GM23248 (cell line): ENCODE results near the gene CPPED1. TPM values are rescaled to one million over a fixed set of nuclear protein-coding genes. Genes with fewer than 3 reads are reported as not detected.
"Not testable (repeated sequence)": the region's sequence is repeated elsewhere in the genome, so short reads cannot be mapped to it uniquely, and the experiment has no call there.

Experiments used
- DNase-seq: peaks from one replicate; pipeline ENCODE4 v3.0.0-alpha.2; 2015
- H2AFZ ChIP-seq: fragments of 200-600 bp; sonication (generic); 2 replicates; pipeline ENCODE4 v1.6.1; 2016; ENCODE audit warnings: antibody characterized with exemption
- H3F3A ChIP-seq: fragments of 200-600 bp; sonication (generic); 2 replicates; pipeline ENCODE4 v1.6.1; 2016; ENCODE audit warnings: mild to moderate bottlenecking, antibody characterized with exemption, mixed run types; ENCODE audit not compliant: insufficient read depth
- H3K27ac ChIP-seq: fragments of 200-600 bp; sonication (generic); 2 replicates; pipeline ENCODE4 v1.5.1; 2016; ENCODE audit warnings: mild to moderate bottlenecking
- H3K27me3 ChIP-seq: fragments of 200-600 bp; sonication (generic); replicated peaks from 2 replicates; pipeline ENCODE4 v1.6.1; 2016; ENCODE audit warnings: mild to moderate bottlenecking; ENCODE audit not compliant: insufficient read depth
- H3K36me3 ChIP-seq: fragments of 200-600 bp; sonication (generic); 2 replicates; pipeline ENCODE4 v1.6.1; 2016; ENCODE audit warnings: low read depth, mild to moderate bottlenecking
- H3K4me1 ChIP-seq: fragments of 200-600 bp; sonication (generic); 2 replicates; pipeline ENCODE4 v1.6.1; 2016; ENCODE audit warnings: mild to moderate bottlenecking; ENCODE audit not compliant: insufficient read depth
- H3K4me2 ChIP-seq: fragments of 200-600 bp; sonication (generic); one replicate; pipeline ENCODE4 v1.6.1; 2016; ENCODE audit warnings: mild to moderate bottlenecking; ENCODE audit not compliant: unreplicated experiment
- H3K4me3 ChIP-seq: fragments of 200-600 bp; sonication (generic); 2 replicates; pipeline ENCODE4 v1.5.1; 2016; ENCODE audit warnings: mild to moderate bottlenecking
- H3K79me2 ChIP-seq: fragments of 200-600 bp; sonication (generic); 2 replicates; pipeline ENCODE4 v1.6.1; 2016; ENCODE audit warnings: mild to moderate bottlenecking; ENCODE audit not compliant: insufficient read depth
- H3K9ac ChIP-seq: fragments of 200-600 bp; sonication (generic); 2 replicates; pipeline ENCODE4 v1.6.1; 2016; ENCODE audit warnings: mild to moderate bottlenecking
- H3K9me2 ChIP-seq: fragments of 200-600 bp; sonication (generic); 2 replicates; pipeline ENCODE4 v1.6.1; 2016; ENCODE audit warnings: mixed run types, mild to moderate bottlenecking, moderate library complexity; ENCODE audit not compliant: insufficient read depth
- H3K9me3 ChIP-seq: fragments of 200-600 bp; sonication (generic); one replicate; pipeline ENCODE4 v1.6.1; 2017; ENCODE audit warnings: low read depth
- H4K20me1 ChIP-seq: fragments of 200-600 bp; sonication (generic); 2 replicates; pipeline ENCODE4 v1.6.0; 2016; ENCODE audit not compliant: insufficient read depth
- EZH2 ChIP-seq: fragments of 200-600 bp; sonication (generic); IDR thresholded peaks from 2 replicates; pipeline ENCODE4 v1.6.1; 2018; ENCODE audit warnings: antibody characterized with exemption, mild to moderate bottlenecking; ENCODE audit not compliant: insufficient read depth, poor library complexity, severe bottlenecking
- EZH2phosphoT487 ChIP-seq: fragments of 200-600 bp; sonication (generic); IDR thresholded peaks from 2 replicates; pipeline ENCODE4 v1.6.1; 2018; ENCODE audit warnings: antibody characterized with exemption, moderate library complexity, mild to moderate bottlenecking, low read depth; ENCODE audit not compliant: insufficient read depth
- WGBS, 2 experiments: methylation state at CpG; one replicate each; pipeline ENCODE4 v1.1.6; 2015 to 2017; ENCODE audit warnings: low lambda C conversion rate in 2 of 2, low coverage in 1 of 2; ENCODE audit errors: missing lambda C conversion rate in 2 of 2; 5-methylcytosine and 5-hydroxymethylcytosine counted together
- in situ Hi-C: fragments of 300-500 bp; cut with MboI; formaldehyde crosslinking; loops from 2 replicates; pipeline ENCODE4 v1.15.0; 2020
- polyA plus RNA-seq: library from polyadenylated mRNA; unstranded; fragments of >200 nt; fragmentation: Nextera tagmentation; extraction: Ambion mirVana; gene quantifications from 2 replicates; pipeline ENCODE4 v1.2.1, GENCODE V29; 2016
- total RNA-seq: library from RNA; depleted of rRNA; stranded (reverse); fragments of >200 nt; shearing (Covaris generic); gene quantifications from 2 replicates; pipeline ENCODE4 v1.2.3, GENCODE V29; 2014

CPPED1 gene
- total and polyA plus RNA-seq, 2 experiments from 2014 or later = 11.7 to 39.1 TPM

DNA sequence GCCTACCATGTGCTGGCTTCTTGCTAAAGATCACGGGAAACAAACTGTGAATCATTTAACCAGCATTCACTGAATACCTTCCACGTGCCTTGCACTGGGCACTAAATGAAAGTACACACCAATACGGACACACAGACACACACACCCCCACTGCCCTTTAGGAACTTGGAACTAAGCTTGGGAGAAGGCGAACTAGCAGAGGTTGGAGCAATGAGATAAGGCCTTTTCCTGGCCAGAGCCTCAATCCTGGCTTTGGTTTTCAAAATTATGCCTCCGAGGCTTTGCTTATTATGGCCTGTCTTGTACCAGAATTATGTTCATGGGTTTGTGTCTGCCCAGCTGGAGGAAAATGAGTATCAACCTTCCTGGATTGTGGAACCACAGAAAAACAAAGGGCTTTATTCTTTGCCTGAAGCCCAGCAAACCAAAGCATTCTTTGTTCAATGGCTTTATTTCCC lies 32.3 kb downstream of the CPPED1 start:
- Histone ChIP-seq H3K9ac (no peak overlapping the region), H3K4me3 (no peak overlapping the region), H4K20me1 (no peaks in the 10 kb centered on the region), H3K9me3 (no peaks in the 10 kb centered on the region), H3K4me1 (no peaks in the 10 kb centered on the region), H3F3A (no peaks in the 10 kb centered on the region), H3K79me2 (no peaks in the 10 kb centered on the region), H3K9me2 (no peaks in the 10 kb centered on the region), H2AFZ (no peak overlapping the region), H3K27ac (no peak overlapping the region), H3K27me3 (no peaks in the 10 kb centered on the region), H3K36me3 (no peaks in the 10 kb centered on the region; the same call in 1 of the 2 replicates), H3K4me2 (no peak overlapping the region)
- in situ Hi-C loops = no loop called here
- WGBS, 2 experiments = 80 to 81% methylated on average over 5 of the region's 5 CpGs
- no peak for DNase-seq
- TF ChIP-seq EZH2phosphoT487 (no peak), EZH2 (no peak)

- Histone ChIP-seq H3F3A (no peaks in the 10 kb centered on the region), H3K36me3 (no peaks in the 10 kb centered on the region), H3K27me3 (no peaks in the 10 kb centered on the region), H3K9ac (no peak overlapping the region), H2AFZ (no peak overlapping the region), H3K9me3 (no peaks in the 10 kb centered on the region), H3K4me3 (no peak overlapping the region), H4K20me1 (no peaks in the 10 kb centered on the region), H3K27ac (no peak overlapping the region), H3K4me1 (no peaks in the 10 kb centered on the region), H3K79me2 (no peaks in the 10 kb centered on the region), H3K9me2 (no peaks in the 10 kb centered on the region), H3K4me2 (no peak overlapping the region)
- WGBS, 2 experiments = 88 to 95% methylated on average over 7 of the region's 7 CpGs
- in situ Hi-C loops = no loop called here
- DNase-seq = no peak
- TF ChIP-seq EZH2 (no peak), EZH2phosphoT487 (no peak)
Measured at GRCh38 chr16:12769525-12769924, 34.2 kb downstream of the CPPED1 start.

GRCh38 chr16:12767897-12768296 lies 35.8 kb downstream of the CPPED1 start:
- Histone ChIP-seq H4K20me1 (no peaks in the 10 kb centered on the region), H3K4me1 (no peaks in the 10 kb centered on the region), H3K27ac (no peak overlapping the region), H3K4me2 (no peak overlapping the region), H3K9me3 (no peaks in the 10 kb centered on the region), H3K27me3 (no peaks in the 10 kb centered on the region), H3K9ac (no peak overlapping the region), H3F3A (no peaks in the 10 kb centered on the region), H3K36me3 (no peaks in the 10 kb centered on the region), H2AFZ (no peak overlapping the region), H3K79me2 (no peaks in the 10 kb centered on the region), H3K9me2 (no peaks in the 10 kb centered on the region), H3K4me3 (no peak overlapping the region)
- no peak for DNase-seq
- 91 to 92% methylated on average over 6 of the region's 6 CpGs for WGBS, 2 experiments
- in situ Hi-C loops = no loop called here
- TF ChIP-seq EZH2 (no peak), EZH2phosphoT487 (no peak)

DNA sequence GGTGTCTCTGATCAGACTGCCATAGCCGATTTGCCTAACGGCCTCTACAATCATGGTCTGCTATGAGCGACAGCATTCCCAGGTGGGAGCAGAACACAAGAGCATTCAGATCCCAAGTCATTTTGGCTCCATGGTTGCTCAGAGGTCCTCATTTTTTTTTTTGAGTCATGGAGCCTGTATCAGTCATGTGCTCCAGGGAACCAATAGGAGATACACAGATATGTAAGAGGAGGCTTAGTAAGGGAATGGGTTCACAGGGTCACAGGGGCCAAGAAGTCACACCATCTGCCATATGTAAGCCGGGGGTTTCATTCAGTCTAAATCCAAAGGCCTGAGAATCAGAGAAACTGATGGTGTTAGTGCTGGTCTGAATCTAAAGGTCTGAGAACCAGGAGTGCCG lies 36.8 kb downstream of the CPPED1 start:
- Histone ChIP-seq H4K20me1 (no peaks in the 10 kb centered on the region), H3K9me2 (no peaks in the 10 kb centered on the region), H3K4me3 (no peak overlapping the region), H3K4me2 (no peak overlapping the region), H3K27ac (no peak overlapping the region), H2AFZ (no peak overlapping the region), H3K27me3 (no peaks in the 10 kb centered on the region), H3K79me2 (no peaks in the 10 kb centered on the region), H3K9me3 (no peaks in the 10 kb centered on the region), H3F3A (no peaks in the 10 kb centered on the region), H3K36me3 (no peaks in the 10 kb centered on the region), H3K9ac (no peak overlapping the region), H3K4me1 (no peaks in the 10 kb centered on the region)
- DNase-seq = no peak
- WGBS, 2 experiments = 95 to 98% methylated on average over 5 of the region's 5 CpGs
- TF ChIP-seq EZH2 (no peak), EZH2phosphoT487 (no peak)
- in situ Hi-C loops = no loop called here

DNA sequence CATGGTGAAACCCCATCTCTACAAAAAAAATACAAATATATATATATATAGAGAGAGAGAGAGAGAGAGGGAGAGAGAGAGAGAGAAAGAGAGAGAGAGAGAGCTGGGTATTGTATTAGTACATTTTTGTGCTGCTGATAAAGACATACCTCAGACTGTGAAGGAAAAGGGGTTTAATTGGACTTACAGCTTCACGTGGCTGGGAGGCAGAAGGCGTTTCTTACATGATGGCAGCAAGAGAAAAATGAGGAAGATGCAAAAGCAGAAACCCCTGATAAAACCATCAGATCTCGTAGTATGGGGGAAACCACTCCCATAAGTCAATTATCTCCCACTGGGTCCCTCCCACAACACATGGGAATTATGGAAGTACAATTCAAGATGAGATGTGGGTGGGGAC lies 37.5 kb downstream of the CPPED1 start:
- H4K20me1 ChIP-seq, in situ Hi-C loops, H3K4me1 ChIP-seq, H3K79me2 ChIP-seq, H2AFZ ChIP-seq, H3K36me3 ChIP-seq, H3F3A ChIP-seq, H3K9ac ChIP-seq, H3K4me3 ChIP-seq, H3K27ac ChIP-seq, H3K9me2 ChIP-seq, H3K27me3 ChIP-seq, H3K4me2 ChIP-seq, DNase-seq, H3K9me3 ChIP-seq: not testable (repeated sequence)
- WGBS, 2 experiments = 86 to 91% methylated on average over 3 of the region's 3 CpGs
